GM19467 (cell line): Measurements from ENCODE around the gene PPP1R12A.
A peak's percentile ranks its signal among the peaks of the same experiment; 100 is the strongest.
"Not testable (repeated sequence)": the region's sequence is repeated elsewhere in the genome, so short reads cannot be mapped to it uniquely, and the experiment has no call there.

ENCODE experiments used
- ATAC-seq: cut with Tn5 transposase; IDR thresholded peaks from one replicate; pipeline ENCODE4 v1.9.1; 2021; ENCODE audit warnings: mild to moderate bottlenecking, moderate library complexity; ENCODE audit not compliant: unreplicated experiment

Gene PPP1R12A

GRCh38 chr12:79935021-79935623 lies at the start of gene PPP1R12A:
PPP1R12A (minus strand) TSS chr12:79935097; CDS start chr12:79934931, 166 bp downstream.
- ATAC-seq = peak; percentile 85

GRCh38 chr12:79983986-79984620 lies 49.2 kb upstream of the PPP1R12A start:
- ATAC-seq = no peak

GRCh38 chr12:79983492-79983891 lies 48.6 kb upstream of the PPP1R12A start:
- ATAC-seq = no peak

GRCh38 chr12:79982086-79983062 lies 47.5 kb upstream of the PPP1R12A start:
- no peak for ATAC-seq

GRCh38 chr12:79978692-79979091 lies 43.8 kb upstream of the PPP1R12A start:
- no peak for ATAC-seq

- ATAC-seq = not testable (repeated sequence)
These were observed 43.1 kb upstream of the PPP1R12A start for GRCh38 chr12:79977856-79978460.

GRCh38 chr12:79975143-79975542 lies 40.2 kb upstream of the PPP1R12A start:
- ATAC-seq = no peak

GRCh38 chr12:79973801-79974200 lies 38.9 kb upstream of the PPP1R12A start:
- no peak for ATAC-seq

- ATAC-seq = no peak
These were observed 29.3 kb upstream of the PPP1R12A start for GRCh38 chr12:79964100-79964627.

- no peak for ATAC-seq
These were observed 26.5 kb upstream of the PPP1R12A start for GRCh38 chr12:79961411-79961810.

GRCh38 chr12:79959484-79959883 lies 24.6 kb upstream of the PPP1R12A start:
- no peak for ATAC-seq

GRCh38 chr12:79956896-79957295 lies 22.0 kb upstream of the PPP1R12A start:
- no peak for ATAC-seq

- ATAC-seq = no peak
These were observed 20.7 kb upstream of the PPP1R12A start for GRCh38 chr12:79955561-79955960.

GRCh38 chr12:79954037-79954610 lies 19.2 kb upstream of the PPP1R12A start:
- no peak for ATAC-seq

- no peak for ATAC-seq
These were observed 14.2 kb upstream of the PPP1R12A start for GRCh38 chr12:79949098-79949497.

GRCh38 chr12:79945433-79945832 lies 10.5 kb upstream of the PPP1R12A start:
- no peak for ATAC-seq

- ATAC-seq = no peak
These were observed 9.7 kb upstream of the PPP1R12A start for GRCh38 chr12:79944565-79944964.

GRCh38 chr12:79942846-79943245 lies 7.9 kb upstream of the PPP1R12A start:
- ATAC-seq = not testable (repeated sequence)

GRCh38 chr12:79939728-79940310 lies 4.9 kb upstream of the PPP1R12A start:
- no peak for ATAC-seq

- no peak for ATAC-seq
These were observed 3.9 kb upstream of the PPP1R12A start for GRCh38 chr12:79938843-79939242.
